HepG2 (cell line): ENCODE data around the gene SLC13A5.

Experiments used
- MYNN ChIP-seq: sonication (generic); formaldehyde crosslinking; IDR thresholded peaks from 2 replicates; pipeline ENCODE4 v1.4.0; 2020; ENCODE audit warnings: mild to moderate bottlenecking, low read depth, missing genetic modification reagents
- NCOR1 ChIP-seq: fragments of 200-600 bp; sonication (generic); IDR thresholded peaks from 2 replicates; pipeline ENCODE4 v1.7.0; 2017; ENCODE audit warnings: antibody characterized with exemption, low read length, borderline replicate concordance
- PAX8 ChIP-seq: sonication (generic); formaldehyde crosslinking; IDR thresholded peaks from 2 replicates; pipeline ENCODE4 v1.8.0; 2022; ENCODE audit warnings: mild to moderate bottlenecking, missing genetic modification reagents, borderline replicate concordance
- TRAFD1 ChIP-seq: sonication (generic); formaldehyde crosslinking; IDR thresholded peaks from 2 replicates; pipeline ENCODE4 v1.5.1; 2020; ENCODE audit warnings: missing genetic modification reagents, mild to moderate bottlenecking, borderline replicate concordance
- WIZ ChIP-seq: sonication (generic); formaldehyde crosslinking; IDR thresholded peaks from 2 replicates; pipeline ENCODE4 v1.5.1; 2020; ENCODE audit warnings: mild to moderate bottlenecking, missing genetic modification reagents
- ZNF782 ChIP-seq: sonication (generic); formaldehyde crosslinking; IDR thresholded peaks from 2 replicates; pipeline ENCODE4 v1.4.0; 2020; ENCODE audit warnings: missing genetic modification reagents, mild to moderate bottlenecking, borderline replicate concordance
- TF ChIP-seq, protein P1 (sequence below): sonication (generic); formaldehyde crosslinking; IDR thresholded peaks from 2 replicates; pipeline ENCODE4 v1.4.0; 2020; ENCODE audit warnings: missing genetic modification reagents

DNA sequence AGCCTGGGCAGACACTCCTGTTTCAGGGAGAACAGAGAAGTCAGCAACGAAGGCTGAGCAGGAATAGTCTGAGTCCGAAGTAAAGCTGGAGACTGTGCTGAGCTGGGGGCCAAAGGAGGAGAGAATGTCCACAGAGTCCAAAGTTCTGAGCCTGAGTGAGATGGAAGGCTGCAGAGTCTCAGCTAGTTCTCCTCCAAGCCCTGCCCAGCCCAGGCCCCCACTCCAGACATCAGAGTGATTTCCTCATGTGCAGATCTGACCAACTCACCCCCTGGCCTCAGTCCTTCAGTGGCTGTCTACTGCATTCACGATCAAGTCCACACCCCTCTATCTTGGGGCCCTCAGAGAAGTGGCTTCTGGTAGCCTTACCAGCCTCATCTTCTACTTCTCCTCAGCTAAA is 21.6 kb downstream of the SLC13A5 start:
- TF ChIP-seq NCOR1: no peak
- TF ChIP-seq ZNF782 (CRISPR knock-in tag): no peak
- no peak for TF ChIP-seq PAX8
- no peak for TF ChIP-seq MYNN (CRISPR knock-in tag)
- TF ChIP-seq, protein P1, sequence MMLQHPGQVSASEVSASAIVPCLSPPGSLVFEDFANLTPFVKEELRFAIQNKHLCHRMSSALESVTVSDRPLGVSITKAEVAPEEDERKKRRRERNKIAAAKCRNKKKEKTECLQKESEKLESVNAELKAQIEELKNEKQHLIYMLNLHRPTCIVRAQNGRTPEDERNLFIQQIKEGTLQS (CRISPR knock-in tag): no peak
- no peak for TF ChIP-seq TRAFD1 (CRISPR knock-in tag)
- no peak for TF ChIP-seq WIZ (CRISPR knock-in tag)
